Jurkat, Clone E6-1 (cell line): ENCODE results near the gene GALNT10.
A peak's percentile ranks its signal among the peaks of the same experiment; 100 is the strongest.

Experiments used
- DNase-seq: peaks from one replicate; pipeline ENCODE4 v3.0.0-alpha.2; 2011; ENCODE audit warnings: low read depth, low spot score
- H3K4me3 ChIP-seq: 2 replicates; pipeline ENCODE4 v1.5.1; 2011; ENCODE audit warnings: mild to moderate bottlenecking, low read length, control low read depth, moderate library complexity

The GALNT10 gene

DNA sequence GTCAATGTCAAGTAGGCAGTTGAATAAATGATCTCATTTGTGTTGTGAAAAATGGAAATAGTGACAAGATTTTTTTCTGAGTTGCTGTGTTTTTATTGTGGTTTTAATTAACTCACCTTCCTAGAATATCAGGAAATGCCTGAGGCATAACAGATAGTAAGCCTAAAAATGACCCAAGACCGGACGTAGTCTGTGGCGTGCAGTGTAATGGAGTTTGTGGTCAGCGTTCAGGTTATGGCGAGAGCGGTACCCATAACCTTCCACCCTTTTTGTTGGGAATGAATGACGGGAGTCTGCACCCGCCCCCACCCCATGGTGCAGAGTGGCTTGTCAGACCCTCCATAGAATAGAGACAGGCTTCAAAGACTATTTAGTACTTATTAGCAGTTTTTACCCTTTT is 119.3 kb downstream of the GALNT10 start:
- no peak overlapping the region for H3K4me3 ChIP-seq
- DNase-seq = no peak

DNA sequence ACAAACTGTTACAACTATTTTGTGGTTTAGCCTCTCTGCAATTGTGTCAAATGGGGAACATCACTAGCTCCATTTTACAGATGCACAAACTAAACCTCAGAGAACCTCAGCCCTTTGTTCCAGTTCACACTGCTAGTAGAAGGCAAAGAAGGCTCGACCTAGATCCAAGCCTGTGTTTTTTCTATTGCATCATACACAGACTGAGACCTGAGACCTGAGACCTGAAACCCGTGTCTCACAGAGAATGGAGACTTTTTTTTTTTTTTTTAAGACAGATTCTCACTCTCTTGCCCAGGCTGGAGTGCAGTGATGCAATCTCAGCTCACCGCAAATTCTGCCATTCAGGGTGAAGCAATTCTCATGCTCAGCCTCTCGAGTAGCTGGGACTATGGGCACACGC is 120.8 kb downstream of the GALNT10 start:
- peak; percentile 12 for DNase-seq
- no peak overlapping the region for H3K4me3 ChIP-seq

DNA sequence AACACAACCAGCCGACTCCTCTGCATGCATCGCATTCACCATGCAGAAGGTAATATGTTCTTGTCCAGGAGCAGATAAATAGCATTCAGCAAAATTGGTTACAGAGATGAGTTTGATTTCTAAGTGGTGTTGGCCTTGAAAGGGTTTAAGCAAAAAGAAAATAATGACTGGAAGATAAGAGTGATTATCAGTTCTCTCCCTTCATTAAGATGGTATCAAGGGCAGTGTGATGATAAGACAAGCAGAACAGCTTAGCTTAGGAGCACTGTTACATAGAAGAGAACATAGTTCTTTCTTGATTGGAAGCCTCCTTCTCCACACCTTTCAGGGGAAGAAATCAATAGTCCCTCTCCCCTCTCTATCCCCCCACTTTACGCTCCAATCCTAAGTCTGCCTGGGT is 121.5 kb downstream of the GALNT10 start:
- no peak overlapping the region for H3K4me3 ChIP-seq
- DNase-seq = no peak

DNA sequence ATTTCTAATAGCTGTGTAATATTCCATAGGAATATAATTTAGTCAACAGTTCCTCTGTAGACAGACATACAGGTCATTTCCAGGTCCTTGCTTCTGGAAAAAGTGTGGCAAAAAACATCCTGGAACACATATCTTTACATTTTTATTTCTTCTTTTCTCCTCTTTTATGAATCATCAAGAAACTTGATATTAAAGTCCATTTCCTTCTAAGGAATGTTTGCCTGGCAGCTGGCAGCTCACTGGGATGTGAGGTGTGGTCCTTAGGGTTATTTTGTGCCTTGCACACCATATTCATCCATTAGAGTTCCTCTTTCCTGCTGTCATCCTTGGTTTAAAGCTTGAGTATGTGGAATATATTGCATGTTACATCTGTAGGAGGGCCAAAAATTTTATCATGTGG is 122.0 kb downstream of the GALNT10 start:
- no peak for DNase-seq
- no peak overlapping the region for H3K4me3 ChIP-seq

DNA sequence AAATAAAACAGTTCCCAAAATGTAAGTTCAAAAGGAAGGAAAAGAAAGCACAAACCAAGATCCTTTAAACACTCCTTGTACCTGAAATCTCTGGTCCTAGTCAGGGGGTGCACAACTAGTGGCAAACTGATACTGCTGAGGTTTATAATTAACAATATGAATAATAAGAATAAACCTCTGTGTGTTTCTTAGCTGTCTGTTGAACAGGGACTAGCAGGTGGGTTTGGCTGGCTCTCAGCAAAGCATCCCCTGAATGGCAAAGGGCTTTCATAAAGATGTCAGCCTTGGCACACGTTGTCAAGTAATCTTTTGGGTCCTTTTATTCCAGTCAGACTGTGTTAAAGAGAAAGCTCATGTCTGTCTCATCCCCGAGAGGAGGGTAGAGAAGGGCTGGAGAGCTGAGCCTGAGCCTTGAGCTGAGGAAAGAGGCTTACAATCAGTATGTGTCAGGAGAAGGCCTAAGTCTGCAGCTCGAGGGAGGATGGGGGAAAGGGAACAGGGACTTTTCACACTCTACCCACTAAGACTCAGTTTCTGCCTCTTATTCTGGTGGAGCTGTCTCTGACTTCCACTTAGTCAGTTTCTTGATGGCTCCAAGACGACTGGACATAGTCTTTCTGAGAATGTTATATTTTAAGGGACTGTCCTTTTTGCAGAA is 123.0 kb downstream of the GALNT10 start:
- H3K4me3 ChIP-seq = no peak overlapping the region
- DNase-seq = no peak

DNA sequence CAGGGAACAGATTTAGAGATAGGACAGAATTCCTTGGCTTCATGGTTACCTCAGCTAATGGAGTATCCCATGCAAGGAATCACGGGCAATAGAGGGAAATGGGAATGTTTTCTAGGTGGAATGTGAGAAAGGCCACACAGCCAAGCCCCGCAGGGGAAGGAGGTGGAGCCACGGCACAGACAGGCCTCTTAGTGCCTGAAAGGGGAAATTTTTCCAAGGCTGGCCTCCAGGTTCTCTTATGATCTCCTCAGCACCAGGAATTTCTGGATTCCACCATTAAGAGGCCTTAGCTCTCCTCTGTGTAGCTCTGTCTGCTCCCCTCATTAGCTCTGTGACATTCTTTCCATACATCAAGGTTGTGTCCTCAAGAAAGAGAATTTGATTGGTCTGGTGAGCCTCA is 124.7 kb downstream of the GALNT10 start:
- H3K4me3 ChIP-seq = no peak overlapping the region
- DNase-seq = no peak

DNA sequence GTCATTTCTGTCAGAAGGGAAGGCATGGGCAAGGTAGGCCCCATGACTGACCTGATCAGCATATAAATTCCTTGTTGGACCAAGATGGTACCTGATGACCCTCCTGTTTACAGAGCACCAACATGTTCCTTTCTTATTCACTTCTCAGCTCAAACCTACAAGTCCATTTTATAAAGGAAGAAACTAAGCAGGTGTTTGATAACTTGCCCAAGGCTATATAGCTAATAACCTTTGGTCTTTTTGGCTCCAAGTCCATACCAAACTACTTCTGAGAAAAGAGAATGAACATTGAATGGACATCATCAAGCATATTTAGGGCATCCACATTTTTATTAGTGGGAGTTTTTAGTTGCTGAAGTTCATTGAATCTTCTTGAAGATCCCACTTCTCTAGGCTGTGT is 125.2 kb downstream of the GALNT10 start:
- DNase-seq = no peak
- H3K4me3 ChIP-seq = no peak overlapping the region

DNA sequence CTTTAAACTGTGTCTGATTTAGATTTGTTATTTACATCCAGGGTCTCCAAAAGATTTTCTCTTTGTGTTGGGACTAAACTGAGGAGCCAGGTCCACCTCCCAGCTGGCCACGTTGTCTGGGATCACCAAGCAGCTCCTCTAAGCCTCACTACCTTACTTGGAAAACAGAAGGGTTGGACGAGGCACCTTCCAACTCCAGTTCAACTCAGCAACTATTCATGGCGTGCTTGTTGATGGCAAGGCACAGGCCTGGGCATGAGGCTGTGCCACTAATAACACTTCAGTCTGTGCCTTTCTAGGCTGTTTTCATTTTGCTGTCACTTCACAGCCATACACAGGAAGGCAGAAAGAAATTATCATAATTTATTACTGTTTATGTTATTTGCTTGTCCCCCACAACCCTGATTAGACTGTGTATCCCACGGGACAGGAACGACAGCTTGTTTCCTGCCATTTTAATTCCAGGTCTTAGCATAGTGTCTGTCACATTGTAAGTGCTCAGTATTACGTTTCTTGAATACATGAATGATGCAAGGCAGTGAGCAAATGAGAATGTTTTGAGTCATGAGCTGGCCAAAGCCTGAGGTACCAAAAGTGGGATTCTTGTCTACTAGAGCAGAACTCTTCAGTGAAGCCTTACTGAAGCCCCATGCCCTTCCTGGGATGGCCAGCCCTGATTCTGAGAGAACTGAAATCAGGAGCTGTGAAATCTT is 125.8 kb downstream of the GALNT10 start:
- no peak overlapping the region for H3K4me3 ChIP-seq
- no peak for DNase-seq

DNA sequence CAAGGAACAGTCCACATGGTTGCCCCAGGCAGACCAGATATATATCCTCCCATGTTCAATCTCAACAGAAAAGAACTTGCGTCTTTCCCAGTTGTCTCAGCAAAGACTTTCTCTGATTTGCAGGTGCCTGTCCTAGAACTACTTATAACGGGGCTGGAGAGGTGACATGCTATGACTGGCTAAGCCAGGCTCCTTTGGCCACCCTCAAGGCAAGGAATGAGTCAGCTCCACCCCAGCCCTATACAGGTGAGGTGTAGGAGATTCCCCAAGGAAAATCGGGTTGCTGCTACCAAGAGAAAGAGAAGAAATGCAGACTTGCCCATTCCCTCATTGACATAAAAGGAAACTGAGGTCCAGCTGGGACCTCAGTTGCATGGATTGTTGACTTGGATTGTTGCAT is 127.4 kb downstream of the GALNT10 start:
- DNase-seq = no peak
- no peak overlapping the region for H3K4me3 ChIP-seq

DNA sequence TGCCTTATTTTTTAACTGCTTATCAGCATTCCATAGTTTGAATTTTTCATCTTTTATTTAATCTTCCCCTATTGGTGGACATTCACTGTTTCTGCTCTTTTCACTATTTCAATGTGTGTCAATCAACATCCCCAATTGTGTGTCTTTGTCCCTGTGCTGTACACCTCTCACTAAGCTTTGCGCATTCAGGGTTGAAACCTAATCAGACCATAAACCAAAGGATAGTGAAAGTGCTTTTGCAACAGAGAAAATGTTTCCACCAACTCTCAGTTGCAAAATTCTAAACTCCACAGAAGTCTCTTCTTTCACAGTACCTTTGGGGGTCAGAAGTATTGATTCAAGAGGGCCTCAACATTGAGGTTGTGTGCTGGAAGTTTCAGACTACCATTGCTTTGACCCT is 128.2 kb downstream of the GALNT10 start:
- DNase-seq = no peak
- no peak overlapping the region for H3K4me3 ChIP-seq

DNA sequence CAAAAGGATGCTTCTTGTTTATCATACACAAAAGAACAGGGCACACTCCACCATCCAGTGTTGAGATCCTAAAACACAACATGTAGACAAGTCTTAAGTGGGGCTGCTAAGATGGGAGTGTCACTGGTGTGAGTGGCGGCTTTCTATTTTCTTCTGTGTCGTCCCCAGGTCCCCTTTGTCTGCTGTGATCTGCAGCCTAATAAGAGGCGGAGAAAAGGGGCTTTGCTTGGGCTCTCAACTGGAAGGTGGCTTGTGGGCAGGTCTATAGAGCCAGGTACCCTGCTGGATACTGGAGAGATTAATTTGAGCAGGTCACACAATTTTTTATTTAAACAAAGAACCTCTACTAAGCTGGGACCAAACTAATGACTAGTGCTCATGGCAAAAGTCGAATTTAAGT is 129.2 kb downstream of the GALNT10 start:
- H3K4me3 ChIP-seq = no peak overlapping the region
- DNase-seq = no peak

DNA sequence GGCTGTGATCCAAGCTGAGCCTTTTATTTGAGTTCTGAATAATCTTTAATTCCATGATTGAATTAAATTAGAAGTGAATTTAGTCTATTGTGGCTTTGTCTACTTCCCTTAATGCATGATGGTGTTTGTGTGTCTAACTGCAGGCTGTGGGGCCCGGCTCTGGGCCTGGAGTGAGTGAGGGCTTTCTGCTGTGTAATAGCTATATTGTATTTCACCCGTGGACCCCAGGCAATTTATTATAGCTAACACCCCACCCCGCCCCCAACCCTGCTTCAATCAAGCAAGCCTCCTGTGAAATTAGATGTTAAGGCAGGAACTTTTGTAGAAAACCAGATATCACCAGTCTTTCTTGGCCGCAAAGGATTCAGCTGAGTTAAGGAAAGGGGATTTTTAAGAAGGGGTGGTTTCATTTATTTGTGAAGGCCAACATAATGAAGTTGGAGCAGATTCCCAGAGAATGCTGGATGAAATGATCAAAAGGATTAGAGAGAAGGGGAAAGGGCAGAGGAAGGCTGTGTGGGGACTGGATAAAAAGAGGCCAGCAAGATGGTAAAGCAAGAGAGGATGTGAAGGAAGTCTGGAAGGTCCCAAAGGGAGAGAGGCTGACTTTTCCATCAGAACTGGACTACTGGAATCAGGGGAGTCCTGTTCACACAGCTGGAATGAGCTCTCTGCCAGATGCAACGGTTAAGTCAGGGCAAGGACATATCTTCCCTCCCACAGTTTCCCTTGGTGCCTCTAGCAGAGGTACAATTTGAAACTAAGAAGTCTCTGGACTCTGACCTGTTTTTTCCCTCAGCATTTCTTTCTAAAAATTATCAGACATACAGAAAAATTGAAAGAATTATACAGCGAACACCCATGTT is 129.9 kb downstream of the GALNT10 start:
- DNase-seq = no peak
- no peak overlapping the region for H3K4me3 ChIP-seq

DNA sequence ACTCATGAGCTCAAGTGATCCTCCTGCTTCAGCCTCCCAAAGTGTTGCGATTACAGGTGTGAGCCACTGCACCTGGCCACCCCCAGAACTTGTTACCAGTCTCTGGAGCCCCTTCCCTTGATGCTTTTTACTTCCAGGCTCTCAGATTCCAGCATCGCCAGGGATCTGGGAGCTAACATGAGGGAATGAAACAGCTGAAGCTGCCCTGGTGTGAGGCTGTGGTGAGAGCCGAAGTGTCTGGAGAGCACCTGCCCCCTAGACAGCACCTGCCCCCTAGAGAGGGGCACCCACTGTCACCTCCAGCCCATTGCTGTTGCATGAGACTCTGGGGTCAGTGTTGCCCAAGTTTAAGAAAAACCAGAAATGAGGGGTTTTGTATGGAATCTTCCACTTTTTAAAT is 131.0 kb downstream of the GALNT10 start:
- no peak overlapping the region for H3K4me3 ChIP-seq
- DNase-seq = no peak

DNA sequence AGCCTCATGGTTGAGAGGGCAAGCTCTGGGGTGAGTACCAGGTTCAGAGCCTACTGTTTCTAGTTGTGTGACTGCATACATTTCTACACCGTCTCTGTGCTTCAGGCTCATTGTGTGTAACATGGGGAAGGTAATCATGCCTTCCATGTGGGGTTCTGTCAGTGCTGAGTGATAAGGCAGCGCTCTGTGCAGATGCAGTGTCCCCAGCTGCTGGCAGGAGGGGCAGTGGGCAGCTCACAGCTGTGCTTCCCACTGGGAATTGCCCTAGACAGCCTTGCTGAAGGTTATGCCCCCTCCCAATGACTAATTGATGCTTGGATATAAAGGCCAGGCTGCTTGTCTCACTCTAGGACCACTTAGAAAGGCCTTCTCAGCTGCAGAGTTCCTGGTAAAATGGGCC is 133.5 kb downstream of the GALNT10 start:
- DNase-seq = no peak
- H3K4me3 ChIP-seq = no peak overlapping the region

DNA sequence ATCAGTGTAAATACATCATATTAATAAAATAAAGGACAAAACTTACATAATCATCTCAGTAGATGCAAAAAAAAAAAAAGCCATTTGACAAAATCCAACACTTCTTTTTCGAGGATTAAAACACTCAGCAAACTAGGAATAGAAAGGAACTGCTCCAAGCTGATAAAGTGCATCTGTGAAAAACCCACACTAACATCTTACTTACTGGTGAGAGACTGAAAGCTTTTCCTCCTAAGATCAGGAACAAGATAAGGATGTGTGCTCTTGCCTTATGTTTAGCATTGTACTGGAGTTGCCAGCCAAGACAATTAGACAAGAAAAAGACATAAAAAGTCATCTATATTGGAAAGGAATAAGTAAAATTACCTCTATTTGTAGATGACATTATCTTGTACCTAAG is 135.0 kb downstream of the GALNT10 start:
- H3K4me3 ChIP-seq = no peak overlapping the region
- DNase-seq = no peak

DNA sequence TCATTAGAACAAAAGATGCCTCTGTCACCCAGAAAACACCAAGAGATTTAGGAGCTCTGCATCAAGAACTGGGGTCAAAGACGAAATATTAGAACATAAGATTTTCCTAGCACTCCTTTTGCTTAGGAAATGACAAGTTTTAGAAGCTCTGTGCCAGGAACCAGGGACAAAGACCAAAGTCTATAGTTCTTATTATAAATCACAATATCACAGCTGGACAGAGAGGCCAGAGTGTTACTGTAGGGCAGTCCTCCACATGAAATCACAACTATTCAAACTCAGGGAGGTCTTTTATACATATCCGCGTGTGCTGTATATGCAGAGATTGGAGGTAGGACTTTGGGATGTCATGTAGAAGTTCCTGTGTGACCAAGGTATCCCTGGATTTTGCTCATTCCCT is 138.5 kb downstream of the GALNT10 start:
- DNase-seq = no peak
- no peak overlapping the region for H3K4me3 ChIP-seq

DNA sequence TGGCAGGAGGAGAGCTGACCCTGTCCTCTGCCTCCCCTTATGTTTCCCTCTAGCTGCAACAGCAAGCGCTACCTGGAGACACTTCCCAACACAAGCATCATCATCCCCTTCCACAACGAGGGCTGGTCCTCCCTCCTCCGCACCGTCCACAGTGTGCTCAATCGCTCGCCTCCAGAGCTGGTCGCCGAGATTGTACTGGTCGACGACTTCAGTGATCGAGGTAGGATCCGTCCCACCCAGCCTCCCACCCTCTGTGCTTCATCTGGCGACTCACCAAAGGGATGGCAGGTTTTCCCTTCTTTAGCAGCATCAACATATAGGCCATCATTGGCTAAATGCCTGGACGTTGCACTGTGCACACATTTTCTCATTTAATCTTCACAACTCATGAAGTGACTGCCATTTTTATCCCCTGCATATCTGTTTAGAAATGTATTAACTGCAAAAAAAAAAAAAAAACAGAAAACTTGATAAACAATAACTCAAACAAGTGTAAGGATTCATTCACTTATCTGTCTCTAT is 139.0 kb downstream of the GALNT10 start:
- no peak overlapping the region for H3K4me3 ChIP-seq
- DNase-seq = no peak

DNA sequence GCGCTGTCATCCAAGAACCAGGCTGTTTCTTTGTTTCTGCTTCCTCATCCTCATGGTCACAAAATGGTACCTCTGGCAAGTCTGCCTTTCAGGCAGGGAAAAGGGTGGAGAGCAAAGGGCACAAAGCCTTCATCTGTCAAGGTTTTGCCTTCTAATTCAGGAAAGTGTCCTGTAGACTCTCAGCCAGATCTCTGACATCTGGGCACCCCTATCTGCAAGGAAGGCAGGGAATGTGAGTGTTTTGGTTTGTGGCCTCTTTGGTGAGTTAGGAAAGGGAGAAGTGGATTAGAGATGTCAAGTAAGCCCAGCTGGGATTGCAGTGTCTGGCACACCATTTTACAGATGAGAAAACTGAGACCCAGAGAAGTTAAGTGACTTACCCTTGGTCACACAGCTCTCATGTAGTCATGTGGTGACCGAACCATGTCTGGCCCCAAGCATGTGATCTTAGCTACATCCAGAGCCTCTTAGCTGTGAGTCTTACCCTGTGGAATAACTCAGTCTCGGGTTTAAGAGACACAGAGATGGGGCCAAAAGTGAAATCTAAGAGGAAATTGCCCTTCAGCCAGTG is 139.6 kb downstream of the GALNT10 start:
- H3K4me3 ChIP-seq = no peak overlapping the region
- DNase-seq = no peak

DNA sequence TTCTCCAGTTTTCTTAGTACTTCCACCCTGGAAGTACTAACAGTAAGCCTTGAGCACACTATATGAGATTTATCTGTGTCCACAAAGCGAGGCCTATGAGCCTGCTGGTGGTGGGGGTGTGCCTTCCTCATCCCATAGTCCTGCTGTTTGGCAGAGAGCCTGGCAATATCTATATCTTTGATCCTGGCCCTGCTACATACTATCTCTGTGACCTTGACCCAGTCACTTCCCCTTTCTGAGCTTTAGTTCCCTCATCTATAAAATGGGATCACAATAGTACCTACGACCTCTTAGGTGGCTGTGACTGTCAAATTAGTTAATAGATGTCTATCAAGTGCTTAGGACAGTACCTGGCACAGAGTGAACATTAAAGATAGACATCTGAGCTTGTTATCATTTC is 140.7 kb downstream of the GALNT10 start:
- no peak overlapping the region for H3K4me3 ChIP-seq
- DNase-seq = no peak

DNA sequence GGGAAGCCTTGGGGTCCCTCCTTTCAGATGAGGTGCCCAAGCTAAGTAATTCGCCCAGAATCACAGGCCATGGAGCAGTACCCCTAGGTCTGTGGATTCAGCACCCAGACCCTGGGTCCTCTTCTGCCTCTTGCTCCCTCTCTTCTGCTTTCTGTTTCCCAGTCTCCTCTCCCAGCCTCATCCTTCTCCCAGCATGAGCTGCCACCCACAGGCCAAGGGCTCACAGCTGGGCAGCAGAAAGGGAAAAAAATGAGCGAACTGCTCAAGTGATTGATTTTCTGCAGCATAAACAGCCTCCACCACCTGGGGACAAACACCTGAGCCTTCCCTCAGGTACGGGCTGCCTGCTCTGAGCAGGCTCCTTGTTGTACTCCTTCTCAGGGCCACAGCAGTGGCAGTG is 141.4 kb downstream of the GALNT10 start:
- DNase-seq = no peak
- no peak overlapping the region for H3K4me3 ChIP-seq
